Coronary artery (tissue), 2 donors: ENCODE measurements around the gene YJEFN3.

ENCODE experiments used
- DNase-seq: peaks from one replicate; pipeline ENCODE4 v3.0.0-alpha.2; 2017; ENCODE audit warnings: low spot score
- H3K27ac ChIP-seq, 2 donors: fragments of 200-600 bp; sonication (generic); one replicate each; pipeline ENCODE4 v1.5.1; 2016 to 2019
- H3K4me3 ChIP-seq: fragments of 200-600 bp; sonication (generic); 2 replicates; pipeline ENCODE4 v1.5.1; 2016; ENCODE audit warnings: mild to moderate bottlenecking, moderate library complexity
- TF ChIP-seq, protein P1 (sequence below): fragments of 200-600 bp; sonication (generic); IDR thresholded peaks from one replicate; pipeline ENCODE4 v1.5.1; 2019; ENCODE audit warnings: antibody characterized with exemption

The YJEFN3 gene

DNA sequence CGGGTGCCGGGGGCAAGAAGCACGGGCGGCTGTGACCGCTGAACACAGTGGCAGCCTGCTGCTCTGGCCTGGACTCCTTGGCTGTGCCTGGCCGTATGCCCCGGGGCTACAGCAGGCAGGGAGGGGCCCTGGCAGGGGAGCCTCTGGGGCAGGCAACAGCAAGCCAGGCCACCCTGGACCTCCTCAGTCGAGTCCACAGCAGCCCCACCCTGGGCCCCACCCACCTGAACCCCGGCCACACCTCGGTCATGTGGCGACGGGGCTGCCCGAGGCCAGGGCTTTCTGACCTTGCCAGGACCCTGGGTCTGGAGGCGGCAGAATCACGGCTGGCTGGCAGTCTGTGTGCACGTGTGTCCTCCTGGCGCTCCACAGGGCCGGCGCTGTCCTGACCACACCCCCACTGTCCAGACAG lies 18.0 kb downstream of the YJEFN3 start:
- Histone ChIP-seq H3K4me3 (no peak overlapping the region), H3K27ac (no peak overlapping the region)
- DNase-seq: no peak
- TF ChIP-seq, protein P1, sequence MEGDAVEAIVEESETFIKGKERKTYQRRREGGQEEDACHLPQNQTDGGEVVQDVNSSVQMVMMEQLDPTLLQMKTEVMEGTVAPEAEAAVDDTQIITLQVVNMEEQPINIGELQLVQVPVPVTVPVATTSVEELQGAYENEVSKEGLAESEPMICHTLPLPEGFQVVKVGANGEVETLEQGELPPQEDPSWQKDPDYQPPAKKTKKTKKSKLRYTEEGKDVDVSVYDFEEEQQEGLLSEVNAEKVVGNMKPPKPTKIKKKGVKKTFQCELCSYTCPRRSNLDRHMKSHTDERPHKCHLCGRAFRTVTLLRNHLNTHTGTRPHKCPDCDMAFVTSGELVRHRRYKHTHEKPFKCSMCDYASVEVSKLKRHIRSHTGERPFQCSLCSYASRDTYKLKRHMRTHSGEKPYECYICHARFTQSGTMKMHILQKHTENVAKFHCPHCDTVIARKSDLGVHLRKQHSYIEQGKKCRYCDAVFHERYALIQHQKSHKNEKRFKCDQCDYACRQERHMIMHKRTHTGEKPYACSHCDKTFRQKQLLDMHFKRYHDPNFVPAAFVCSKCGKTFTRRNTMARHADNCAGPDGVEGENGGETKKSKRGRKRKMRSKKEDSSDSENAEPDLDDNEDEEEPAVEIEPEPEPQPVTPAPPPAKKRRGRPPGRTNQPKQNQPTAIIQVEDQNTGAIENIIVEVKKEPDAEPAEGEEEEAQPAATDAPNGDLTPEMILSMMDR: no peak

DNA sequence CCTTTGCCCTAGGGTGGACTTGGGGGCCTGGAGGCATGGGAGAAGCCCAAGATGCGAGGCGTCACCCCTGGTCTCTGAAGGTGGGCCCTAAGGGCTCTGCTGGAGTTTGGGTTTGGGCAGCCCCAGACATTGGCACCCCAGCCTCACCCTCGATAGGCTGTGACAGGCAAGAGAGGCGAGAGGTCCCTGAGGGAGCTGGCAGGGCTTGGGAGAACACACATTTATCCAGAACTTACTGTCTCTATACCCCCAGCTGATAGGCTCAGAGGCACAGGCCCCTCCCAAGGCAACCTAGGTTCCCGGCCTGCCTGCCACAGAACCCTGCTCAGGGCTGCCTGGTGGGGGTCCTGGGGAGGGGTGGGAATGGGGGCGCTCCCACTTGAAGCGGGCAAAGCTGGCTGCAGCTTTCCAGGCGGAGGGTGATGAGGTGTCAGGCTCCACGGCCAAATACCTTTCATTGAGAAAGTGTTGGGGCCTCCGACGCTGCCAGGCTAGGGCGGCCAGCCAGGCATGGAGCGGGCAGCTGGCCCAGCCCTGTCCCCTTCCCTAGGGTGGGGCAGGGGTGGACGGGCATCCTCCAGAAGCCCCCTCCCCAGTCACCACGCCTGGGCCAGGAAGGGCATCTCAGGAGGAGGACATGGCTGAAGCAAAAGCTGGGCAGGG lies 19.1 kb downstream of the YJEFN3 start:
- TF ChIP-seq, protein P1: no peak
- no peak overlapping the region for H3K4me3 ChIP-seq
- DNase-seq: no peak
- H3K27ac ChIP-seq: no peak overlapping the region

DNA sequence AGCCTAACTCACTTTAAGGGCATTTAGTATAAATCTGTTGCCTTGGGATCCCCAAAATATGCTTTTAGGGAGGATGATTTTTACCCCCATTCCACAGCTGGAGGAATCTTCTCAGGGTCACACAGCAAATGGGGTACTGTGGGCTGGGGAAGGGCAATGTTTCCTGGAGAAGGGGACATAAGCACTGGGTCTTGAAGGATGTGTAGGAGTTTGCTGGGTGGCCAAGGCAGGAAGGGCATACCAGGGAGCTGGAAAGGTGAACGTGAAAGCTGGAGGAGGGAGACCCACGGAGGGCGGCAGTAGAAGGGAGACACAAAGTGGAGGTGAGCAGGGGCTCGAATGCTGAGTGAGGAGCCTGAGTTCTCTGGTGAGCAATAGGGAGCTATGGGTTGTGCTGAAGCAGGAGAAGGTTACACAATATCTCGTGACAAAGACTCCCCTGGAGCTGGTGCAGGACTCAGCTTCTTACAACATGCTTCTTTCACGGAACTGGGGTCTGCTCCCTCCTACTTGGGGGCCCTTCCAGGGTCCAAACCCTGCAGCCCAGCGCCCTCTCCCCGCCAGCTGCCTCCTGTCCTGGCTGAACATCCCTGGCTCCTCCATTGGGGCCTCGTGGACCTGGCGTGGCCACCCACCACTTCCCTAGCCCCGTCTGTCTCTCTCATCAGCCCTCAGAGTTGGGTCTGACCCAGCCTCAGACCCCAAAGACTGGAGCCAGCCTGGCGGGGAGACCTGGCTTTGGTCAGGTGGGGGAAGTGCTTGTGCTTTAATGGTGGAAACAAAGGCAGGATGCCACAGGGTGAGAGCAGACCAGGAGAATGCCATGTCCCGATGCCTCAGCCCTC lies 20.4 kb downstream of the YJEFN3 start:
- TF ChIP-seq, protein P1: no peak
- Histone ChIP-seq H3K4me3 (no peak overlapping the region), H3K27ac (no peak overlapping the region)
- DNase-seq: no peak

DNA sequence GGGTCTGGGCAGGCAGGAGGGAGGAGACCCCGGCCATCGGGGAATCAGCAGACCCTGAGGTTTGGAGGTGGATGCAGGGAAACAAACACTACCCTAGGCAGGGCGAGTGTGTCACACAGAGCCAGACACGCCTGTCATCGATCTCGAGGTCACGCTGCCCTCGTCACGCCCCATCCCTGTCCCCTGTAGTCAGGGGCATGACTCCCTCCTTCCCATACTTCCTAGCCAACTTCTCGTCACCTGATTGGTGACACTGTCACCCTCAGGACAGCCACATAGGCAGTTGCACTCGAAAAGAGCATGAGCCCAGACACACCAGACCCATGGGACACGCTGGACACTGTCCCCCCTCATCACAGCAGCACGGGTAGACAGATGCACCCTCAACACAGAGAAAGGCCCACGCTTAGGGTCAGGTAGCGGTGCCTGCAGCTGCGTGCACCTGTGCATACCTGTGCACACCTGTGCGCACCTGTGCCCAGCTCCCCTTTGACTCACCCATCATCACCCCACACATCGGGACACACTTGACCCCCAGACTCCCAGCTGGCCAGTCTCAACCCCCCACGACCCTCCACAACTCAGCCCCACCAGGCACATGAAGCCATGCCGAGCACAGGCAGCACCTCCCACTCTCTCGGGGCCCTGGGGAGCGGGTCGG lies 21.2 kb downstream of the YJEFN3 start:
- TF ChIP-seq, protein P1: no peak
- Histone ChIP-seq H3K4me3 (no peak overlapping the region), H3K27ac (no peak overlapping the region)
- no peak for DNase-seq

DNA sequence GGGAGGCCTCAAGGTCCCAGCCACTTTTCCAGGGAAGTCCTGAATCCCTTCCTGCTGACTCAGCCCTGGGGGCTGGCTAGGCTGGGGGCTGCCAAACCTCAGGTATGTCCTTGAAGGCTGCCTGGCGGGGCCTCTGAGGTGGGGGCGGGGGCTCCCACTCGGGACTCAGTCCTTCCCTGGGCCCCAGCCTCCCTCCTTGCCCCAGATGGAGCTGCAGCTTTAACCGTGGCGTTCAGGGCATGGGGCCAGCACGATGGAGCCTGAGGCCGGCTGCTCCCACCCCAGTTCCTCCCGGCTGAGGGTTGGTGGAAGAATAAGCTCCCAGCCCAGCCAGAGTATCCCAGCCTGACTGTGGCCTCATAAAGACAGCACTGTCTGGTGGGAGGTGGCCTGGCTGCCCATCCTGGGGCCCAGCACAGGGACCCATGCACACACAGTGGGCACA lies 21.8 kb downstream of the YJEFN3 start:
- no peak overlapping the region for H3K27ac ChIP-seq
- DNase-seq: no peak

DNA sequence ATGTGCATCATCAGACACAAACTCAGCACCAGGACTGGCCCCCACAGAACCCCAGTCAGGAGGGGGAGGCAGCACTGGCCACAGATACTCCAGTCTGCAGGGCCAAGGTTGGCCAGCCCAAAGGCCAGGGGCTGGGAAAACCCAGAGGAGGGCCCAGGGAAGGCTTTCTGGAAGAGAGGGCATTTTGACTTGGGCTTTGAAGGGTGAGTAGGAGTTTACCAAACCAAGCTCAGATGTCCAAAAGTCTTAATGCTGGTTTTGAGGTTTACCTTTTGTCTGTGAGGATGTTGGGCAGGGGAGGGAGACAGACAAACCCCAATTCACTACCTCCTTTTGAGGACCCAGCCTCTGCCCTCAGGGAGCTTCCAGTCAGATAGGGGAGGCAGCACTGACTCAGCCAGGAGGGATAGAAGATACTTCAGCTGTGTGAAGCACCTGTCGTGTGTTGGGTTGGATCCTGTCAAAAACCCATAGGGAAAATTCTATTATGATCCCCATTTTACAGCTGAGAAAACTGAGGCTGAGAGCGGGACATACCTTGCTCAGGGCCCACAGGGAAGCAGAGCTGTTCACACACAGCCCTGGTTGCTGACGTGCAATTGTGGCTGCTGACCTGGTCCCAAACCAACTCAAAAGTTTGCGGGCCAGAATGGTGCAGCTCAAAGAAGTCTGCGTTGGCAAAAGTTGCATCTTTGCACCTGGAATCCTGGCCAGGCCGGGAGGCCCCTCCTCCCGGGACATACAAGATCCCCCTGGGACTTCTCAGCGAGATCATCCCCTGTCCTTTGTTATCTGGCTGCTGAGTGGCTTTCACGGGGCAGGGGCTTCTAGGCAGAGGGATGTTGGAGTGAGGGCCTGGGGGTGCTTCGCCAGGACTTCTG lies 22.5 kb downstream of the YJEFN3 start:
- Histone ChIP-seq H3K4me3 (no peak overlapping the region), H3K27ac (no peak overlapping the region)
- TF ChIP-seq, protein P1: no peak
- no peak for DNase-seq

More for the DNA sequence above, 21.8 kb downstream of the YJEFN3 start:
- TF ChIP-seq, protein P1: no peak
- no peak overlapping the region for H3K4me3 ChIP-seq
